WERI-Rb-1 (cell line): Measurements from ENCODE around the gene SERPINB6.
A peak's percentile ranks its signal among the peaks of the same experiment; 100 is the strongest.

Experiments used
- DNase-seq: peaks from one replicate; pipeline ENCODE4 v3.0.0-alpha.2; 2020
- H3K27ac ChIP-seq: fragments of 250-450 bp; sonication (Bioruptor Pico); 2 replicates; pipeline ENCODE4 v1.5.1; 2020; ENCODE audit warnings: mild to moderate bottlenecking, moderate library complexity
- H3K27me3 ChIP-seq: fragments of 250-450 bp; sonication (Bioruptor Pico); 2 replicates; pipeline ENCODE4 v1.5.1; 2021; ENCODE audit warnings: mild to moderate bottlenecking, low read depth, moderate library complexity; ENCODE audit not compliant: insufficient read depth, severe bottlenecking
- H3K36me3 ChIP-seq: fragments of 250-450 bp; sonication (Bioruptor Pico); 2 replicates; pipeline ENCODE4 v1.5.1; 2020; ENCODE audit warnings: mild to moderate bottlenecking, moderate library complexity
- H3K4me3 ChIP-seq: 2 replicates; pipeline ENCODE4 v1.5.1; 2011; ENCODE audit warnings: low read depth, mild to moderate bottlenecking, control low read depth, low read length
- H3K9me3 ChIP-seq: fragments of 250-450 bp; sonication (Bioruptor Pico); 2 replicates; pipeline ENCODE4 v1.5.1; 2021; ENCODE audit warnings: mild to moderate bottlenecking, moderate library complexity; ENCODE audit not compliant: severe bottlenecking
- CTCF ChIP-seq: IDR thresholded peaks from 2 replicates; pipeline ENCODE4 v1.5.1; 2011; ENCODE audit warnings: low read depth, mild to moderate bottlenecking, control low read depth, inconsistent platforms, low read length

The SERPINB6 gene

GRCh38 chr6:2993755-2994317 is 22.5 kb upstream of the SERPINB6 start:
- no peak for TF ChIP-seq CTCF
- H3K27ac ChIP-seq: no peak overlapping the region
- H3K4me3 ChIP-seq: no peak overlapping the region
- H3K36me3 ChIP-seq: no peaks in the 10 kb centered on the region
- no peak for DNase-seq
- H3K9me3 ChIP-seq: no peaks in the 10 kb centered on the region
- no peaks in the 10 kb centered on the region for H3K27me3 ChIP-seq

- no peak for DNase-seq
- no peak for TF ChIP-seq CTCF
- no peak overlapping the region for H3K4me3 ChIP-seq
- H3K36me3 ChIP-seq: no peaks in the 10 kb centered on the region
- no peaks in the 10 kb centered on the region for H3K9me3 ChIP-seq
- H3K27ac ChIP-seq: no peak overlapping the region
- no peaks in the 10 kb centered on the region for H3K27me3 ChIP-seq
Measured at GRCh38 chr6:2992330-2992979, 21.1 kb upstream of the SERPINB6 start.

- Histone ChIP-seq H3K4me3 (peak overlapping the region; percentile 69), H3K27me3 (no peaks in the 10 kb centered on the region), H3K27ac (peak overlapping the region; percentile 96), H3K36me3 (no peaks in the 10 kb centered on the region), H3K9me3 (no peaks in the 10 kb centered on the region)
- DNase-seq: no peak
- no peak for TF ChIP-seq CTCF
Measured at GRCh38 chr6:2990932-2991506, 19.7 kb upstream of the SERPINB6 start.

- H3K36me3 ChIP-seq: no peaks in the 10 kb centered on the region
- no peaks in the 10 kb centered on the region for H3K27me3 ChIP-seq
- no peaks in the 10 kb centered on the region for H3K9me3 ChIP-seq
- DNase-seq: peak; percentile 88
- peak overlapping the region; percentile 96 for H3K27ac ChIP-seq
- TF ChIP-seq CTCF: no peak
- peak overlapping the region; percentile 69 for H3K4me3 ChIP-seq
Measured at GRCh38 chr6:2990248-2990931, 19.0 kb upstream of the SERPINB6 start.

GRCh38 chr6:2989332-2990247 is 18.2 kb upstream of the SERPINB6 start:
- Histone ChIP-seq H3K36me3 (no peaks in the 10 kb centered on the region), H3K27ac (peak overlapping the region; percentile 96), H3K9me3 (no peaks in the 10 kb centered on the region), H3K27me3 (no peaks in the 10 kb centered on the region), H3K4me3 (peak overlapping the region; percentile 69)
- no peak for TF ChIP-seq CTCF
- peak; percentile 94 for DNase-seq
